ENCODE results near the gene SNUPN.
"Not testable (repeated sequence)": the region's sequence is repeated elsewhere in the genome, so short reads cannot be mapped to it uniquely, and the experiment has no call there.

The SNUPN gene

GRCh38 chr15:75631935-75632334 lies 6.4 kb upstream of the SNUPN start:
- FAIRE-seq = no peak

- FAIRE-seq = no peak
Observed at GRCh38 chr15:75622505-75622904, 3.0 kb downstream of the SNUPN start.

- no peak for FAIRE-seq
Observed at GRCh38 chr15:75620841-75621391, 4.6 kb downstream of the SNUPN start.

- FAIRE-seq = no peak
Observed at GRCh38 chr15:75620058-75620820, 5.3 kb downstream of the SNUPN start.

- no peak for FAIRE-seq
Observed at GRCh38 chr15:75616766-75617165, 8.8 kb downstream of the SNUPN start.

- FAIRE-seq = no peak
Observed at GRCh38 chr15:75606711-75607699, 18.5 kb downstream of the SNUPN start.

GRCh38 chr15:75606026-75606425 lies 19.5 kb downstream of the SNUPN start:
- FAIRE-seq = no peak

- FAIRE-seq = no peak
Observed at GRCh38 chr15:75599401-75599800, 26.1 kb downstream of the SNUPN start.

- FAIRE-seq = no peak
Observed at GRCh38 chr15:75598361-75598760, 27.2 kb downstream of the SNUPN start.

- FAIRE-seq = no peak
Observed at GRCh38 chr15:75597667-75598341, 27.7 kb downstream of the SNUPN start.

GRCh38 chr15:75596703-75597345 lies 28.7 kb downstream of the SNUPN start:
- FAIRE-seq = no peak

- FAIRE-seq = no peak
Observed at GRCh38 chr15:75594276-75594675, 31.2 kb downstream of the SNUPN start.

GRCh38 chr15:75591655-75592364 lies 33.7 kb downstream of the SNUPN start:
- FAIRE-seq = no peak

GRCh38 chr15:75590239-75590638 lies 35.3 kb downstream of the SNUPN start:
- FAIRE-seq = no peak

GRCh38 chr15:75589071-75589470 lies 36.5 kb downstream of the SNUPN start:
- FAIRE-seq = no peak

- FAIRE-seq = not testable (repeated sequence)
Observed at GRCh38 chr15:75586422-75586821, 39.1 kb downstream of the SNUPN start.

GRCh38 chr15:75584121-75584520 lies 41.4 kb downstream of the SNUPN start:
- no peak for FAIRE-seq

- no peak for FAIRE-seq
Observed at GRCh38 chr15:75583701-75584100, 41.8 kb downstream of the SNUPN start.

GRCh38 chr15:75582943-75583342 lies 42.6 kb downstream of the SNUPN start:
- not testable (repeated sequence) for FAIRE-seq

GRCh38 chr15:75578948-75579920 lies 46.3 kb downstream of the SNUPN start, which contains the start of gene PTPN9:
PTPN9 (minus strand) TSS chr15:75579315; CDS start chr15:75578776, 539 bp downstream.
- FAIRE-seq = no peak
